DMS114 treated with DMSO at 0.1 percent for 48 hours (cell line): Measurements from ENCODE around the gene ACP3.
"Not testable (repeated sequence)": the region's sequence is repeated elsewhere in the genome, so short reads cannot be mapped to it uniquely, and the experiment has no call there.

ENCODE experiments used
- DNase-seq: peaks from one replicate; lab custom pipeline; 2025; ENCODE audit not compliant: unreplicated experiment; lab: John Stamatoyannopoulos, UW

The ACP3 gene, protein sequence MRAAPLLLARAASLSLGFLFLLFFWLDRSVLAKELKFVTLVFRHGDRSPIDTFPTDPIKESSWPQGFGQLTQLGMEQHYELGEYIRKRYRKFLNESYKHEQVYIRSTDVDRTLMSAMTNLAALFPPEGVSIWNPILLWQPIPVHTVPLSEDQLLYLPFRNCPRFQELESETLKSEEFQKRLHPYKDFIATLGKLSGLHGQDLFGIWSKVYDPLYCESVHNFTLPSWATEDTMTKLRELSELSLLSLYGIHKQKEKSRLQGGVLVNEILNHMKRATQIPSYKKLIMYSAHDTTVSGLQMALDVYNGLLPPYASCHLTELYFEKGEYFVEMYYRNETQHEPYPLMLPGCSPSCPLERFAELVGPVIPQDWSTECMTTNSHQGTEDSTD

DNA sequence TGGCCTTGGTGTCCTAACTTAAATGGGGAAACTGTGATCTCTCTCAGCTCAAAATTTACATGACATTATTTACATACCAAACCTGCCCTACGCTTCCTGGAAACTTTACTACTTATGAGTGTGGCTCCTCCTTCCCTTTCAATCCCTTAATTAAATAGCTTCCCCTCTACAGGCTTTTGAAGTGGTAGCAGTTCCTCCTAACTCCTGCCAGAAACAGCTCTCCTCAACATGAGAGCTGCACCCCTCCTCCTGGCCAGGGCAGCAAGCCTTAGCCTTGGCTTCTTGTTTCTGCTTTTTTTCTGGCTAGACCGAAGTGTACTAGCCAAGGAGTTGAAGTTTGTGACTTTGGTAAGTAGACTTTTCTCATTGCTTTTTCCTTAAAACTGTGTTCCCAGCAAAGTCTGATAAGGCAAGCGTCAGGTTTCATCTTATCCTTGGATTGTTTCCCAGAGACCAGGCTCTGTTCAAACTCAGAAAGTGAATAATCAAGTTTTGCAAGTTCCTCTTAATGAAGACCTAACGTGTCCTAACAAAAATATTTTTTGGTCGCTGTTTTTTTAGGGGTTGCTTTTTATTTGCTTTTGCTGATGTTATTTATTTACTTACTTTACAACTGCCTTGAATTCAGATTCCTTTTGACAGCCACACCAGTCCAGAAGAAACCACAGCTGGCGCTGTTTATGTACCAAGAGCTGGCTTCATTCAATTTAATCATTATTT is at the start of gene ACP3:
Gene ACP3, plus strand, starts transcription at position 179 of the 720 bp plus-strand sequence. Its CDS starts 50 bp downstream, at position 229.
- no peak for DNase-seq

DNA sequence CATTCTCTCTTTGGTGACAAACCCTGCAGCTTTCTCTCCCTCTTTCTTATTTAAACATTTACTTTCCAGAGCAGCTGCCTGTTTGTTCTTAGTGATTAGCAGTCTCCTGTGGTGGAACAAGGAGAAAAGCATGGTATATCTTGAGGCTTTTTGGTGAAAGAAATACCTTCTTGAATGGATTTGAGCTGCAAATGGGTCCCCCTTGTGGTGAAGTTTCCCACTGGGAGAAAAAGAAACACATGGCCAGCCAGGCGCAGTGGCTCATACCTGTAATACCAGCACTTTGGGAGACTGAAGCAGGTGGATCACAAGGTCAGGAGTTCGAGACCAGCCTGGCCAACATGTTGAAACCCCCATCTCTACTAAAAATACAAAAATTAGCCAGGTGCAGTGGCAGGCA is 48.3 kb upstream of the ACP3 start:
- DNase-seq: no peak

DNA sequence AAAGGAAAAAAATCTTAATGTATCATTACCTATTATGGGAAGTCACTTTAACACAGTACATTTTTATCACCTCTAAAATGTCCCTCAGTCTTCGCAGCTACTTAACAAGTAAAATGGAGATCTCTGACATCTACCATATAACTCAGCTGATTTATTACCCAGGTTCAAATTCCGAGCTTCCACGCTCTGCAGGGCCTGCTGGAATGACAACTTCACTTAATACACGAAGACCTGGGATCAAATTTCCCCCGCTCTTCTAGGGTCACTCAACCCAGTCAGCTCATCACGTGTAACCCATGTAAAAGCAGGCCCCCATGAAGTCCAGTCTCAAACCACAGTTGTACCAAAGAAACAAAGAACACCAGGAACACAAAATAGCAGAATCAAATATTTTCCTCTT is 44.2 kb upstream of the ACP3 start:
- DNase-seq: no peak

DNA sequence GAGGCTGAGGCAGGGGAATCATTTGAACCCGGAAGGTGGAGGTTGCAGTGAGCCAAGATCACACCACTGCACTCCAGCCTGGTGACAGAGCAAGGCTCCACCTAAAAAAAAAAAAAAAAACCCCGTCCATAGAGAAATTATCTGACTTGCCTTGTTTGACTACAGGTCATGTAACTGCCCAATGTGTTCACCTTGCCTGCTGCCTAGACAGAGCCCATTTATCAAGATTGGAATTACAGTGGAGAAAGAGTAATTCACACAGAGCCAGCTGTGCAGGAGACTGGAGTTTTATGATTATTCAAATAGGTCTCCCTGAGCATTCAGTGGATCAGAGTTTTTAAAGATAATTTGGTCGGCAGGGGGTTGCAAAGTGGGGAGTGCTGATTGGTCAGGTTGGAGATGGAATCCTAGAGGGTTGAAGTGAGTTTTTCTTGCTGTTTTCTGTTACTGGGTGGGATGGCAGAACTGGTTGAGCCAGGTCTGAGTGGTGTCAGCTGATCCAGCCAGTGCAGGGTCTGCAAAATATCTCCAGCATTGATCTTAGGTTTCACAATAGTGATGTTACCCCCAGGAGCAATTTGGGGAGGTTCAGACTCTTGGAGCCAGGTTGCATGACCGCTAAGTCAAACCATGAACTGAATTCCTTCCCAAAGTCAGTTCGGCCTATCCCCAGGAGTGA is 40.8 kb upstream of the ACP3 start:
- no peak for DNase-seq

DNA sequence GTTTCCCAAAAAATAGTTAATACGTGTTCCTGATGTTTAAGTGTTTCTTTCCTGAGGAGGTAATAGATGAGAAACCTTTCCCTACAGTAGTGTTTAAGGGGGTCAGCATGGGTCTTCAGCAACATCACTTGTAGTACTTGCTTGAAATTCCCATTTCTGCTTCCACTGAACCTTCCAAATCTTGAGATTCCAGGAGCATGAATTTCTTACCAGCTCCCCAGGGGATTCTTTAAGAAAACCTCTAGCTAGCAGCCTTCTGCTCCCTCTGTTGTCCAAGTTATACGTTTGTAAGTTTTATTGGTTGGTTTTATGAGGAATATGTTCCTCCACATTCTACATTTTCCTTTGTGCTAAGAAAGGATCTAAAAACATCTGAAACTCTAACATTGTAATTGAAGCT is 38.2 kb upstream of the ACP3 start:
- DNase-seq: no peak

DNA sequence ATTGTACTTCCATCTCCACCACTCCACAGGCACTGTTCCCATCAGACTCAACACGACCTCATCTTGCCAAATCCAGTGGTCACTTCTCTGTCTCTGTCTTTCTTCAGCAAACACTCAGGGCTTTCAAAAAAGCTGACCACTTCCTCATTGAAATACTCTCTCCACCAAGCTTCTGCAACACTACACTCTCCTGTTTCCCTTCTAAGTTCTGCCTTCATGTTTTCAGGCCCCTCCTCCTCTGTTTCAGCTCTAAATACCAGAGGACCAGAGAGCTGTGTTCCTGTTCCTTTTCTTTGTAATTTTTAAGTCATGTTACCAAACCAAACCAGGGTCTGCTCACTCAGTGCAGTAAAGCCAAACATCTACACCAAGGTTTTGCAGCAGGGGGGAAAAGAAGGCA is 33.8 kb upstream of the ACP3 start:
- no peak for DNase-seq

DNA sequence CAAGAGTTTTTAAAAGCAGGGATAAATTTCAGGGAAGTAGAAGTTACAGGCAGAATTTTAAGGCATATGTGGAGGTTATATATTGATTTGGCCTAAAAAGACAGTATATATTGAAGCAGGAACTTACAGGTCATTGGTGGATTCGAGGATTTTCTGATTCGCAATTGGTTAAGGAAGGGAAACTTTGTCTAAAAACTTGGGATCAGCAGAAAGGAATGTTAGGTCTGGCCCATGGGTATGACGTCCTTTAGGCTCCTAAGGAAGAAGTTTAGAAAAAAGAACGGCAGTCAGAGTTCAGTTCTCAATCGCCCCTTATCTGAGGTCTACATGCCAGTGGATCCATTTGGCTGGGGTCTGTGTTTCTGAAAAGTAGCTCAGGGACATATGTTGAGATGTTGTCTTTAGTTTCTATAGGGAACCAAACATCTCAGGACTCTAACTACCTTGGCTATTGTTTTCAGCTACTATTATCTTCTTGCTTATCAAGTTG is 33.2 kb upstream of the ACP3 start:
- no peak for DNase-seq

DNA sequence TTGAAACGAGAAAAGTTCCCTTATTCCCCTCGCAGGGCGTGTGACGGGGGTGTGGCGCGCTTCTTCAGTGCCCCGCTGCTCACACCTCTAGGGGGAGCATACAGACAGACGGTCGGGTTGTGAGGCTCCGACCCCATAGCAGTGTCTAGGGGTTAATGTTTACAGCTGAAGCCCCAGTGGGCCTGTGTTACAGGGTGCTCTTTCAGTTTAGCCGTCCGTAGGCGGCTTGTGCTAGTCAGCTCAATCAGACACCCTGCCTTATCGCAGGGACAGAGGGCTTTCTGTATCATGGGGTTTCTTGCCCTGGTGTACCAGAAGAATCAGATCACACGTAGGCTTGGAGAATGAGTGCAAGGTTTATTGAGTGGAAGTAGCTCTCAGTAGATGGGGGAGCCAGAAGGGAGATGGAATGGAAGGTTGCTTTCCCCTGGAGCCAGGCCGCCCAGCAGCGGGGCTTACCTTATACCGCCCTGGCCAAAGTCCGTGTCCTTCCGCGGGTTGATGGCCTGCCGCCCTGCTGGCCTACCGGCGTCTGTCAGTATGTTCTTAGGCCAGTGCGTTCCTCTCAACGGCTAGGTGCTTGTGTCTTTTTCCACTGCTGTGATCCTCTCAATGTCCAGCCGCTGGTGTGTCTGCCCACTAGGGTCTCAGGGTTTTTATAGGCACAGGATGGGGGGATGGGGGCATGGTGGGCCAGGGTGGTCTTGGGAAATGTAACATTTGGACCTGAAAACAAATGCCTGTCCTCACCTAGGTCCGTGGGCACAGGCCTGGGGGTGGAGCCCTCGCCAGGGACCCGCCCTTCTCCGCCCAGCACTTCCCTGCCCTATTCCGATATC is 32.2 kb upstream of the ACP3 start:
- no peak for DNase-seq

DNA sequence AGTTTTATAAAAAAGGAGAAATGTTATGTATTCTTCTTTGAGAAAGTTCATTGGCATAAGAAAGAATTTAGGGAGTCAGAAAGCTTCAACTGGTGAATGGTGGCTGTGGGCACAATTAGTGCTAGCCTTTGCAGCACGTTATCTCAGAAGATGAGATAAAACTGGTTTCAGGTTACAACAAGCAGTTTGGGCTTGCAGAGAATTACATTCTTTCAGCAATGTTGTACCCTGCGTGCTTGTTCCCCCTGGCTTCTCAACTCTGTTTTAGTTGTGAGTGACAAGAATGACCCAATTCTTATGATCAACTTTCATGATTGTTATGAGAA is 31.6 kb upstream of the ACP3 start:
- DNase-seq: no peak

DNA sequence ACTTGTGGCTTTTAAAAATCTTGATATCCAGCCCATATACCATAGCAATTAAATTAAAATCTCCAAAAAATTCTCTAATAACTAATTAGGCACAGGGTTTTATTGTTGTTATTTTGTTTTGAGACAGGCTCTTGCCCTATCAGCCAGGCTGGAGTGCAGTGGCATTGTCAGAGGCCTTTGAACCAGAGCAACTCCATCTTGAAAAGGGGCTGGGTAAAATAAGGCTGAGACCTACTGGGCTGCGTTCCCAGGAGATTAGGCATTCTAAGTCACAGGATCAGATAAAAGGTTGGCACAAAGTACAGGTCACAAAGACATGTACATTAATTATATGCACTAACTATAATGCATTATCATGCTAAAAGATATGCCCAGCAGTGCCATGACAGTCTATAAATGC is 31.2 kb upstream of the ACP3 start:
- DNase-seq: no peak

DNA sequence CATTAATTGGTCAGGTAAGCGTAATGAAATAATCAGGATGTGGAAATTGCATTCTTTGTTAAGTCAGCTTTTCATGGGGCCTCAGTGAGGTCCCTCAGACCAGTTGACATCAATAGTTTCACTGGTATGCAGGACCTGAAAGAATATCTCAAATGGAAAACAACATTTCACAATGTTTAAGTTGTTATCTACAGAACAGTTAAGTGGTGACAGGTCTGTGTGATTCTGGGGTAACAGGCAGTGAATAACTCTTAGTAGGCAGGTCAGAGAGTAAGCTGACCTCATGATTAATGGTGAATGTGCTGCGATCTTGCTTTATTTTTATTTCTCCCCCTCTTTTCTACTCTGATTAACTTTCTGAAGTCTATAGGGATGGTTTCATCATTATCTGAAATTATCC is 28.9 kb upstream of the ACP3 start:
- no peak for DNase-seq

DNA sequence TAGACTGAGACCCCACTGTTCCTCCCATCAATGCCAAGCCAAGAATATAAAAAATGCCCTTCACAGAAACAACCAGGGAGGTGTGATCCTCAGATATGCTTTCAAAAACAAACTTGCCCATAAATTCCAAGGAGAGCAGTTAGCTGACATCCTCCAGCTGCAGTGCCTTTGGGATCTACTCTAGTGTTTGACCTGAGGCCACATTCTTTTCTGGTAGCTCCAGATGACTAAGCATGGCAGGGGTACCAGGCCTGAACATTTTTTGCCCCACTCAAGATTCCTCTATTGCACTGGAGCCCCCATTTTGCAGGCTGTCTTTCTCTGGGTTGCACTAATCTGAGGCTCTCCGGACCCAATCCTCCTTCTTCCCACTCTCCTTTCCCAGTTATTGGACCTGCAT is 27.9 kb upstream of the ACP3 start:
- DNase-seq: no peak

DNA sequence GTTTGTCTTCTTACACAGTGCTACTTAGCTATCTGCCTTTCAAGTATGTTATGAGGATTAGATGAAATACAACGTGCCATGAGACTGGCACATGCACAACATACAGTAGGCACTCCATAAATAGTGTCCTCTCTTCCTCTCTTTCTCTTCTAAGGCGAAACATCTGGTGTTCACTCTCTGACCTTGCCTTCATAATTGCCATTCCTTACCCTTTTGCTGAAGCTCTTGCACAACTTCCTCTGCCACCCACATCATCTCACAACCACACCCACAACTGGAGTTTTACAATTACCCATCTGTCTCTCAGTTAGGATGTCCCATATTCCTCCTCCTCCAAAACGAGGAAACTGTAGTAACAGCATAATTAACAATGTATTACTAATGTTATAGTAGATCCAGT is 26.4 kb upstream of the ACP3 start:
- DNase-seq: no peak

DNA sequence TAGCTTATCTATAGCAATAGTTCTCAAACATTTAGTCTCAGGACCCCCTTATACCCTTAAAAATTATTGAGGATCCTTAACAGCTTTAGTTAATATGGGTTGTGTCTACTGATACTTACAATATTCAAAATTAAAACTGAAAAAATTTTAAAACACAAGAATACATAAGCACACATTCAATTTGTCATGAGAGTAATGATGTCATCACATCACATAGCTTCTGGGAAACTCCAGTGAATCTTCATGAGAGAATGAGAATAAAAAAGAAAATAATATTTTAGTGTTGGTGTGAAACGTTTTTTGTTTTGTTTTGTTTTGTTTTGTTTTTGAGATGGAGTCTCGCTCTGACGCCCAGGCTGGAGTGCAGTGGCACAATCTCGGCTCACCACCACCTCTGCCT is 25.2 kb upstream of the ACP3 start:
- DNase-seq: no peak

DNA sequence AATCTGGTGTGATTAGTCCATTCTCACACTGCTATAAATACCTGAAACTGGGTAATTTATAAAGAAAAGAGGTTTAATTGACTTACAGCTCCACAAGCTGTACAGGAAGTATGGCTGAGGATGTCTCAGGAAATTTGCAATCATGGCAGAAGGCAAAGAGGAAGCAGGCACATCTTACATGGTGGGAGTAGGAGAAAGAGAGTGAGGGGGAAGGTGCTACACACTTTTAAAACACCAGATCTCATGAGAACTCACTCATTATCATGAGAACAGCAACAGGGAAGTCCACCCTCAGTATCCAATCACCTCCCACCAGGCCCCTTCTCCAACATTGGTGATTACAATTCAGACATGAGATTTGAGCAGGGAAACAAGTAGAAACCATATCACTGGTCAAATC is 24.0 kb upstream of the ACP3 start:
- no peak for DNase-seq

DNA sequence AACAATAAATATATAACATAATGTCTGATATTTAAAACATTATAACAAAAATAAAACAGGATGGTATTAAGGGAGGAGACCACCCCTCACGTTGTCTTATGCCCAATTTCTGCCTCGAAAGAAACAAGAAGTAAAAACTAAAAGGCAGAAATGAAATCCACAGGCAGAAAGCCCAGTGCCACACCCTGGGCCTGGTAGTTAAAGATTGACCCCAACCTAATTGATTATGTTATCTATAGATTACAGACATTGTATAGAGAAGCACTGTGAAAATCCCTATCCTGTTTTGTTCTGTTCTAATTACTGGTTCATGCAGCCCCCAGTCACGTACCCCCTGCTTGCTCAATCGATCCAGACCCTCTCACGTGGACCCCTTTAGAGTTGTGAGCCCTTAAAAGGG is 22.3 kb upstream of the ACP3 start:
- DNase-seq: no peak

DNA sequence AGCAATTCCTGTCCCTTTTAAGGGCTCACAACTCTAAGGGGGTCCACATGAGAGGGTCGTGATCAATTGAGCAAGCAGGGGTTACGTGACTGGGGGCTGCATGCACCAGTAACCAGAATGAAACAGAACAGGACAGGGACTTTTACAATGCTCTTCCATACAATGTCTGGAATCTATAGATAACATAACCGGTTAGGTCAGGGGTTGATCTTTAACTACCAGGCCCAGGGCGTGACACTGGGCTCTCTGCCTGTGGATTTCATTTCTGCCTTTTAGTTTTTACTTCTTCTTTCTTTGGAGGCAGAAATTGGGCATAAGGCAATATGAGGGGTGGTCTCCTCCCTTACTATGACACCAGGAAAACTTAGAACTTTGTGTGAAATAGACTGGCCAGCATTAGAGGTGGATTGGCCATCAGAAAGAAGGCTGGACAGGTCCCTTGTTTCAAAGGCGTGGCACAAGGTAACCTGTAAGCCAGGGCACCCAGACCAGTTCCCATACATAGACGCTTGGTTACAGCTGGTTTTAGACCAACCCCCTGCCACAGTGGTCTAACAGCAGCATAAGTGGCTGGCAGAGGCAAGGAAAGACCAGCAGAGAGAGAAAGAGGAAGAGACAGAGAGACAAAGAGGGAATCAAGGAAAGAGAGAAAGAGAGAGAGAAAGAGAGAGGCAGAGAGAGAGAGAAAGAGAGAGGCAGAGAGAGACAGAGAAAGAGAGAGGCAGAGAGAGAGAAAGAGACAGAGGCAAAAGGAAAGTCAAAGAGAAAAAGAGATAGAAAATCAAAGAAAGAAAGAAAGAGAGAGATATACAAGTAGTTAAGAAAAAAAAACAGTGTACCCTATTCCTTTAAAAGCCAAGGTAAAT is 13.6 kb upstream of the ACP3 start:
- not testable (repeated sequence) for DNase-seq

DNA sequence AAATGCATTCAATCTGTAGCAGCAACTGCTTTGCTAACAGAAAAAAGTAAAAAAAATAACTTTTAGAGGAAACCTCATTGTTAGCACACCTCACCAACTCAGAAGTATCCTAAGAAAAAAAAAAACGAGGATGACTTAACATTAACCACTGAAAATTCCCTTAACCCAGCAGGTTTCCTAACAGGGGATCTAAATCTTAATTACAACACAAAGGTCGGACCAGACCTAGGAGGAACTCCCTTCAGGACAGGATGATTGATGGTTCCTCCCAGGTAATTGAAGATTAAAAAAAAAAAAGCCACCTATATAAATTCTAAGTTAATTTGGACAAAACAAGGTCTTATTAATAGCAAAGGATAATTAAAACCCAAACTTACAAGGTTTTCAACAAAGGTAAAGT is 12.9 kb upstream of the ACP3 start:
- DNase-seq: not testable (repeated sequence)

DNA sequence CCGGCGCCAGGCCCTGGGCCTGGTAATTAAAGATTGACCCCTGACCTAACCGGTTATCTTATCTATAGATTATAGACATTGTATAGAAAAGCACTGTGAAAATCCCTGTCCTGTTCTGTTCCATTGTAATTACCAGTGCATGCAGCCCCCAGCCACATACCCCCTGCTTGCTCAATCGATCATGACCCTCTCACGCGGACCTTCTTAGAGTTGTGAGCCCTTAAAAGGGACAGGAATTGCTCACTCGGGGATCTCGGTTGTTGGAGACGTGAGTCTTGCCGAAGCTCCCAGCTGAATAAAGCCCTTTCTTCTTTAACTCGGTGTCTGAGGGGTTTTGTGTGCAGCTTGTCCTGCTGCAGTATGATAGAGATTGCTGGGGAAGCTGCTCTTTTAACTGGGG is 7.2 kb upstream of the ACP3 start:
- DNase-seq: not testable (repeated sequence)

DNA sequence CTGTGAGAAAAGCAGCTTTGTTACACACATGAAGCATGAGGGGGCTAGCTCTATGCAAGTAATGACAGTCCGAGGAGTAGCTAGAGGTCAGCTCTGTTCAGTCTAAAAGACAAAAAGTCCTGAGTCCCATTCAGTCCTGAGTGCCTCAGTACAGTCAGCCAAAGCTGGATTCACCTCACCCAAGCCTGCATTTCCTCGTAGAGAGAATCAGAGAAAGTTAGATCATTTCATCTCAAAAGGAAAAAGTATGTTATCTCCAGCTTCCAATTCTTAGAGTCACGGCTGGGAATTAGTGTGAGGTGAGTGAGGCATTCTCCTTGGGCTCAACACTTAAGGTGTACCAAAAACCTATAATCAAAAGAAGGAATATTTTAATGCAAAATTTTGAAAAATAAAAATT is 5.9 kb upstream of the ACP3 start:
- DNase-seq: no peak
